ENCODE data around the gene MAP3K6. TPM values are rescaled to one million over a fixed set of nuclear protein-coding genes. Genes with fewer than 3 reads are reported as not detected.

MAP3K6 gene
- total and polyA plus RNA-seq, 2 of the 4 experiments (the other 2 are of a cell fraction) = 4.8 to 15.9 TPM

DNA sequence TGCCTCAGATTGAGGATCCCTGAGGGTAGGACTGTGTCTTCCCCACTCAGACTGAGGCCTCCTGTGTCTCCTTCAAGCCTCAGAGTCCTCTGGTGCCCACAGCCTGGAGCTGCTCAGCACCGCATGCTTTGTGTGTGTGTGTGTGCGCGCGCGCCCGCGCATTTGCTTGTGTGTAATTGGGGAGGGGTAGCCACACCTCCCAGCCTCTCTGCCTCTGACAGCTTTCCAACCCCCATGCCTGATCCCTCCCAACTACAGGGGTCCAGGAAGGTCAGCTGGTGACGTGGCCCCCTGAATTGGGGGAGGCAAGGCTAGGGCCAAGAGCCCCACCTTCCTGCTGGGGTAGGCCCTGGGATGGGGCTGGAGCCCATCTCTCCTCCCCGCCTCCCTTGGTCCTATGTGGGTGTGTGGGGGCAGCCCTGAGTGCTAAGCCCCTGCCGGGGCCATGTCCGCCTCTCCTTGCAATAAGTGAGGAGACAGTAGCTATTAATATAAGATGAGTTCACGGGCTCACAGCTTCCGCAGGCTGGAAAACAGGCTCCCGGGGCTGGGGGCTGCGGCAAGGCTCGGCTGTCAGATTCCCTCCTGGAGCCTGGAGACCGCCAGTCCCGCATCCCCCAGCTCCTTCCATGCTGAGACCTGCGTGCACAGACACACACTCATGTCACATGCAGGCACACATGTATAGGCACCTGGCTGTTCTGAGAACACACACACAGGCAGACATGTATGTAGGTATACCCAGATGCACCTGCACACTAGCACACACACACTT lies 32.7 kb upstream of the MAP3K6 start:
- Histone ChIP-seq H2BK5ac (ENCODE audit: low read depth, low read length, poor library complexity, severe bottlenecking) (no peak overlapping the region), H3K56ac (ENCODE audit: extremely low read depth, insufficient read depth, low read length) (no peak overlapping the region), H3K23ac (ENCODE audit: low read depth, low read length) (0 out of 2 replicates have a peak overlapping the region, but pooled peaks have one; percentile 67), H3K27me3 (ENCODE audit: control insufficient read depth, insufficient read depth, low read length) (no peaks in the 10 kb centered on the region), H2AK5ac (ENCODE audit: low read depth, low read length) (peak overlapping the region; percentile 33; the same call in 1 of the 2 replicates), H2BK15ac (ENCODE audit: low read depth, low read length) (no peak overlapping the region), H3K4me1 (ENCODE audit: control insufficient read depth, insufficient read depth, low read length) (peaks cover 19% of the 10 kb centered on the region), H2AK9ac (replicated peaks; ENCODE audit: low read depth, low read length, poor library complexity) (peak overlapping the region; percentile 29), H3K4me3 (ENCODE audit: insufficient read depth, low read depth, low read length) (no peak overlapping the region), H3K27ac (ENCODE audit: insufficient read depth, low read length) (no peak overlapping the region), H4K8ac (ENCODE audit: low read depth in 2 of 2, low read length in 2 of 2) (no peak overlapping the region), H2AFZ (replicated peaks; ENCODE audit: low read length, poor library complexity) (peak overlapping the region; percentile 14), H3K4ac (ENCODE audit: low read depth, low read length) (no peak overlapping the region), H3K9me3 (ENCODE audit: control insufficient read depth, insufficient read depth, low read length) (no peaks in the 10 kb centered on the region), H3K36me3 (ENCODE audit: control insufficient read depth, insufficient read depth, low read length) (no peaks in the 10 kb centered on the region), H3K14ac (replicated peaks; ENCODE audit: low read depth, low read length) (peak overlapping the region; percentile 44; the same call in 1 of the 2 replicates), H2BK120ac (ENCODE audit: low read depth, low read length) (no peak overlapping the region), H4K91ac (ENCODE audit: insufficient read depth, low read depth, low read length) (no peak overlapping the region), H3K4me2 (ENCODE audit: low read depth, low read length) (no peak overlapping the region), H3K9ac (ENCODE audit: low read depth, low read length) (no peak overlapping the region), H3K18ac (ENCODE audit: low read depth, low read length) (no peak overlapping the region), H4K5ac (ENCODE audit: low read depth, low read length) (no peak overlapping the region), H2BK20ac (ENCODE audit: low read depth, low read length) (no peak overlapping the region), H4K20me1 (ENCODE audit: insufficient read depth, low read length) (peaks cover 12% of the 10 kb centered on the region; the same call in 1 of the 2 replicates), H3K9me1 (ENCODE audit: insufficient read depth, low read length) (peaks cover 15% of the 10 kb centered on the region), H3K79me1 (ENCODE audit: low read depth in 1 of 2, low read length in 2 of 2) (peaks cover 0 to 13% of the 10 kb centered on the region in 2 experiments; a peak in 2 of 4 replicates)
- BruUV-seq (replicated peaks) = no TSS peak
- dilution Hi-C loops (cut with HindIII; ENCODE audit: low sequenced_read_pairs, unreplicated experiment) (no loop called here), intact Hi-C loops (cut with micrococcal nuclease) (loop anchor here (10.0 kb wide), 1 partner anchor 205 kb away; no protein-coding TSS in a partner anchor), in situ Hi-C loops (cut with MboI; ENCODE audit: low sequenced_read_pairs) (loop anchor here (5.0 to 10.0 kb wide), 2 partner anchors 208 to 295 kb away; no protein-coding TSS in a partner anchor)
- DNase-seq (no peak), ATAC-seq (ENCODE audit: low read depth) (0 out of 2 replicates have a peak, but pooled peaks have one; percentile 2)
- ChIA-PET CTCF (no interaction called here), POLR2A (ENCODE audit: unreplicated experiment) (no interaction called here)
- no CpG with 5 or more reads among the region's 19 CpGs for WGBS, 2 experiments (ENCODE audit: extremely low coverage in 2 of 2, insufficient read length in 1 of 2)
- TF ChIP-seq MAFK (IDR thresholded peaks at IDR 0.05; ENCODE audit: low read depth, low read length) (no peak), NFE2L2 (IDR thresholded peaks at IDR 0.05; ENCODE audit: low read depth, low read length) (no peak), SMC3 (IDR thresholded peaks at IDR 0.05; ENCODE audit: low read depth, low read length) (no peak), CHD1 (IDR thresholded peaks at IDR 0.05; ENCODE audit: low read depth, low read length) (no peak), MAZ (IDR thresholded peaks at IDR 0.05; ENCODE audit: borderline replicate concordance, low read depth, low read length) (no peak), RFX5 (IDR thresholded peaks at IDR 0.05; ENCODE audit: low read depth, low read length) (no peak), CEBPB (IDR thresholded peaks at IDR 0.05; ENCODE audit: low read depth, low read length) (no peak), RAD21 (IDR thresholded peaks at IDR 0.05; ENCODE audit: low read length) (no peak), FOS (IDR thresholded peaks at IDR 0.05; ENCODE audit: low read depth, low read length) (no peak), RCOR1 (IDR thresholded peaks at IDR 0.05; ENCODE audit: insufficient replicate concordance, low read length) (no peak), MXI1 (IDR thresholded peaks at IDR 0.05; ENCODE audit: borderline replicate concordance, low read depth, low read length) (no peak), BHLHE40 (IDR thresholded peaks at IDR 0.05; ENCODE audit: low read depth, low read length) (no peak)
- TF ChIP-seq, protein P1, sequence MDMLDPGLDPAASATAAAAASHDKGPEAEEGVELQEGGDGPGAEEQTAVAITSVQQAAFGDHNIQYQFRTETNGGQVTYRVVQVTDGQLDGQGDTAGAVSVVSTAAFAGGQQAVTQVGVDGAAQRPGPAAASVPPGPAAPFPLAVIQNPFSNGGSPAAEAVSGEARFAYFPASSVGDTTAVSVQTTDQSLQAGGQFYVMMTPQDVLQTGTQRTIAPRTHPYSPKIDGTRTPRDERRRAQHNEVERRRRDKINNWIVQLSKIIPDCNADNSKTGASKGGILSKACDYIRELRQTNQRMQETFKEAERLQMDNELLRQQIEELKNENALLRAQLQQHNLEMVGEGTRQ (IDR thresholded peaks at IDR 0.05; ENCODE audit: low read depth, low read length) = no peak
- TF ChIP-seq, protein P2, sequence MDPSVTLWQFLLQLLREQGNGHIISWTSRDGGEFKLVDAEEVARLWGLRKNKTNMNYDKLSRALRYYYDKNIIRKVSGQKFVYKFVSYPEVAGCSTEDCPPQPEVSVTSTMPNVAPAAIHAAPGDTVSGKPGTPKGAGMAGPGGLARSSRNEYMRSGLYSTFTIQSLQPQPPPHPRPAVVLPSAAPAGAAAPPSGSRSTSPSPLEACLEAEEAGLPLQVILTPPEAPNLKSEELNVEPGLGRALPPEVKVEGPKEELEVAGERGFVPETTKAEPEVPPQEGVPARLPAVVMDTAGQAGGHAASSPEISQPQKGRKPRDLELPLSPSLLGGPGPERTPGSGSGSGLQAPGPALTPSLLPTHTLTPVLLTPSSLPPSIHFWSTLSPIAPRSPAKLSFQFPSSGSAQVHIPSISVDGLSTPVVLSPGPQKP (IDR thresholded peaks at IDR 0.05; ENCODE audit: borderline replicate concordance, low read depth, low read length) = no peak
